ENCODE measurements around the gene MICALL2. TPM values are rescaled to one million over a fixed set of nuclear protein-coding genes. Genes with fewer than 3 reads are reported as not detected.

Gene MICALL2
- 1.9 and 2.2 TPM in 2 replicates for total RNA-seq

DNA sequence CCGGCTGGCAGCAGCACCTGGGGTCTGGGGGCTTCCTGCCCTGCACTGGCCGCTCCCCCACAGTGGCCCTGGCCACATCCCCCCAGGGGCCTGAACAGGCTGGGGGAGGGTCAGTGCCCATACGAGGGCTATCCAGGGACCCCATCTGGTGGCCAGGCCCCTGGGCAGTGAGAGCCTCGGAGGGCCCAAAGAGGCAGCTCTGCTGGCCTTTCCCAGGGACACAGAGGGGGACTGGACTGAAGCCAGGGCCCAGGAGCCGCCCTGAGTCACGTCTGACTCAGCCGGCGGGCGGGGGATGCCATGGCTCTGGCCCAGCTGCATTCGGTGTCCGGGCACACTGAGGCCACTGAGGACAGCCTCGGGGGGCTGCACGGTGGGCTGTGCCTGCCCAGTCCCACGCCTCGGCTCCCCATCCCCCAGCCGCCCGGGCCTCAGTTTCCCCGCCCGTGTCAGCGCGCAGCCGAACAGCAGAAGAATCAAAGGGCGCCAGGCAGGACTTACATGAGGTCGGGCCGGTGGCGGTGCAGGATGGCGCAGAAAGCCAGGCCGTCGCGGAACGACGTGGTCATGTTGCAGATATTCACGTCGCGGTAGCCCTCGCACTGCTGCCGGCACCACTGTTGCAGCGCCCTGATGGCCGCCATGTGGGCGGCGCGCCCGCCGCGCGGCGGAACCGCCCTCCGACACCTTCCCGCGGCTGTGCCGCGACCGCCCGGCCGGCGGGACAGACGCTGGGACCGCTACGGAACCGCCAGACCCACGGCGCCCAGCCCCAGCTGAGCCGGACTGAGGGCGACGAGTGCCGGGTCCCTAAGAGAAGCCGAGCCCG is at the start of gene MICALL2:
TSS of gene MICALL2 (minus strand) at position 788 of the 829 bp plus-strand sequence. CDS start at position 644, 144 bp downstream.
- H3K9me3 Mint-ChIP-seq = no peaks in the 10 kb centered on the region
- H3K36me3 Mint-ChIP-seq (ENCODE audit: low read depth) = no peaks in the 10 kb centered on the region
- H3K27ac Mint-ChIP-seq = no peak within 1 kb of the TSS

DNA sequence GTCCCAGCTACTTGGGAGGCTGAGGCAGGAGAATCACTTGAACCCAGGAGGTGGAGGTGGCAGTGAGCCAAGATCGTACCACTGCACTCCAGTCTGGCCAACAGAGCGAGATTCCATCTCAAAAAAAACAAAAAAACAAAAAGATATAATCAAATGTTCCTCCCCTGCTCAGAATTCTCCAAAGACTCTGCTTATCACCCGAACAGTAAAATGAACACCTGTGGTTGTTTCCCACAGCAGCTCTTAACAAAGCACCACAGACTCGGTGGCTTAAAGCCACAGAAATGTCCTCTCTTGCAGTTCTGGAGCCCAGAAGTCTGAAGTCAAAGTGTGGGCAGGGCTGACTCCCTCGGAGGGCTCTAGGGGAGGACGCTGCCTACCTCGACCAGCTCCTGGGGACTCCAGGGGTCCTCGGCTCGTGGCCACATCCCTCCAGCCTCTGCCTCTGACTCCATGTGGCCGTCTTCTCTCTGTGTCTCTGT is 49.0 kb upstream of the MICALL2 start:
- Mint-ChIP-seq H3K27me3 (ENCODE audit: insufficient read depth) (no peaks in the 10 kb centered on the region), H3K9me3 (no peaks in the 10 kb centered on the region), H3K4me1 (ENCODE audit: low read depth) (peaks cover 20% of the 10 kb centered on the region), H3K4me3 (peak overlapping the region; percentile 32), H3K36me3 (ENCODE audit: low read depth) (no peaks in the 10 kb centered on the region), H3K27ac (no peak overlapping the region)
- intact Hi-C loops (cut with micrococcal nuclease) = no loop called here
- no peak for DNase-seq (ENCODE audit: low spot score)

More for the DNA sequence above, at the start of gene MICALL2:
- intact Hi-C loops (cut with micrococcal nuclease) = loop anchor here (1.0 to 5.0 kb wide), 9 partner anchors 15 to 895 kb away; partner anchors contain the start of genes EIF3B, GET4 and INTS1
- DNase-seq (ENCODE audit: low spot score) = no peak
- H3K4me3 Mint-ChIP-seq = peak within 1 kb of the TSS; percentile 72
- H3K4me1 Mint-ChIP-seq (ENCODE audit: low read depth) = no peaks in the 10 kb centered on the region
- H3K27me3 Mint-ChIP-seq (ENCODE audit: insufficient read depth) = peaks cover 4% of the 10 kb centered on the region

DNA sequence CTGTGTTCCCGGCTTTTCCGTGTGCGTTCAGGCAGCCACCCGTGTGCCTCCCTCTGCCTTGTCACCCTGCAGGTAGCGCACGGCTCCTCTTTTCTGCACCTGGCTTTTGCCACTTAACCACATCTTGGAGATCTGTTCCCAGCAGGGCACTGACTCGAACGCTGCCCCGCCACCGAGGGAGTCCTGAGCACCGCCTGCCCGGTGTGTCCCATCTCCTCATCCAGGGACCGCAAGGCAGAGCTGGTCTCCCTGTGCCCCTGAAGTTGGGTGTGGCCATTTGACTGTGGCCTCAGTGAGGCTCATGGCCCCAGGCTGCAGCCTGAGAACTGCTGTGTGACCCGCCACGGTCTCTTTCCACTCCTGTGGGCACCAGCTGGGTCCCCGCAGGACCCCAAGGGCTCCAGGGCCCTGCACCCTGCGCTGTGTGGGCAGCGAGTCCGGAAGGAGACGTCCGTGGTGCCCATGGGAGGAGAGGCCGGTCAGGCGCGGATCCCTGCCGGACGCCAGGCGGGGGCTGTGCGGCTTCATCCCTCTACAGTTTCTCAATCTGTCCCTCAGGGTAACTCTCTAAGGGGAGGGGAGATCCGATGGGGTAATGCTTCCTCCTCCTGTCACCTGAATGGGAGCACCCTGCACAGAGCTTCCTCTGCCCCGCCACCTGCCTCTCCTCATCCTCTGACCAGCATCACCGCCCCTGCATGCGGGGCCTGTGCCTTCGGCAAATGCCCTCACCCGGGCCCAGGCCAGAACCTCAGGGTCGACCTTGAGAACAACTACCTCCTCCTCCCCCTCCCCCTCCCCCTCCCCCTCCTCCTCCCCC is 46.7 kb upstream of the MICALL2 start:
- intact Hi-C loops (cut with micrococcal nuclease) = loop anchor here (1.0 to 2.0 kb wide), 2 partner anchors 89 to 93 kb away; no protein-coding TSS in a partner anchor
- Mint-ChIP-seq H3K27me3 (ENCODE audit: insufficient read depth) (no peaks in the 10 kb centered on the region), H3K9me3 (no peaks in the 10 kb centered on the region), H3K36me3 (ENCODE audit: low read depth) (peaks cover 10% of the 10 kb centered on the region), H3K4me3 (peak overlapping the region; percentile 78), H3K4me1 (ENCODE audit: low read depth) (peaks cover 31% of the 10 kb centered on the region), H3K27ac (peak overlapping the region; percentile 68)
- DNase-seq (ENCODE audit: low spot score) = no peak

DNA sequence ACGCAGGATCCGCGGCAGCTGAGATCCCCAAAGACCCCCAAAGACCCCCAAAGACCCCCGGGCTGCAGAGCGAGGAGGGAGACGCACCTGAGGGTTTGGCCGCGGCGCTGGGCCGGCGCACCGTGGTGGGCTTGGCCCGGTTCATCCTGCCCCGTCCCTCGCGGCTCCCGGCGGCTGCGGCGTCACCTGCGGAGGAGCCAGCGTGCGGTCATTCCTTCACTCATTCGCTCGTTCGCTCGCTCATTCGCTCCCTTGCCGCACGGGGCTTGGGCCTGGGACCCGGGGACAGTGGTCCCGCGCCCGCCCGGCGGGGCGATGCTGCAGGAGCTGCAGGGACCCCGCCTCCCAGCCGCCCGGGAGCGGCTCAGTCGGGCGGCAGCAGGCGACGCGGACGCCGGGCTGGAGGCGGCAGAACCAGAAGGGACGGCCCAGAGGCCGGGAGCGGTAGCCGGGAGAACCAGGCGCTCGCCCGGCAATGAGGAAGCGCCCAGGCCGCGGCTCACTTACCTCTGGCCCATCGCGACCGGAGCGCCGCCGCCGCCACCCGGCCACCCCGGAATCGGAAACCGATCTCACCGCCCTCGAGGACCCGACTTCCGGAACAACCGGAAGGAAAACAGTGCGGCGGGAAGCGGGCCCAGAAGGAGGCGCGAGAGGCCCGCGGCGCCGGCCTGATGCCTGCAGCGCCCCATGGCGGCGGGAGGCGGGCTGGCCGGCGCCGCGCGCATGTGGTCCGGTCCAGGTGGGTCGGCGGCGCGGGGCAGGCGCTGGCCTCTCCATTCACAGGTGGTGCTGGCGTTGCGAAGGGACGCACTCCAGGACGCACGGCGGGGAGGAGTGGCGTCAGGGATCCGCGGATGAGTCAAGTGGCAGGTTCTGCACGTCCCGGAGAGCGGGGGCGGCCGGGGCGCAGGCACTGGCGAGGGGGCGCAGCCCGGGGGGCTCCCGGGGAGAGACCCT is 44.8 kb upstream of the MICALL2 start, which contains the start of gene INTS1:
TSS of gene INTS1 (minus strand) at position 574 of the 960 bp plus-strand sequence. CDS start at position 145, 429 bp downstream.
- peaks cover 19% of the 10 kb centered on the region for H3K36me3 Mint-ChIP-seq (ENCODE audit: low read depth)
- intact Hi-C loops (cut with micrococcal nuclease) = loop anchor here (1.0 to 2.0 kb wide), 5 partner anchors 26 to 91 kb away; partner anchors contain the start of genes MAFK, MICALL2 and PSMG3

DNA sequence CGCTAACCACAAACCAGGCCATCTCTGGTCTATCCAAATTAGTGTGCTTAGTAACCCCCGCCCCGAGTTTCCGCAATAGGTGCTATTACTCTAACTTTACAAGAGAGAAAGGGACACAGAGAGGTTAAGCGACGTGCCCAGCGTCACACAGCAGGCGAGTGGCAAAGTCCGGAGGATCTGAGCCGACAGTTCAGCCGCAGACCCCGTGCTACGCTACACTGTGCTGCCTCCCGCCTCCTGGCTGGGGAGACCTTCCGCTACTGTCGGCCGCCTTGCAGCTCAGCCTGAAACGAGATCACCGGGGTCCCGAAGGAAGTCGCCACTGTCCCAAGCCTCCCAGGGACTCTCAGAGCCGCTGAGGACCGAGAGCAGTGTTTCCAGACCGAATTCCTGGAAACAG is 44.1 kb upstream of the MICALL2 start:
- H3K9me3 Mint-ChIP-seq = no peaks in the 10 kb centered on the region
- peak overlapping the region; percentile 44 for H3K27ac Mint-ChIP-seq
- H3K4me1 Mint-ChIP-seq (ENCODE audit: low read depth) = peaks cover 28% of the 10 kb centered on the region
- intact Hi-C loops (cut with micrococcal nuclease) = no loop called here
- peak overlapping the region; percentile 89 for H3K4me3 Mint-ChIP-seq
- H3K27me3 Mint-ChIP-seq (ENCODE audit: insufficient read depth) = no peaks in the 10 kb centered on the region
- DNase-seq (ENCODE audit: low spot score) = no peak
- peaks cover 19% of the 10 kb centered on the region for H3K36me3 Mint-ChIP-seq (ENCODE audit: low read depth)

More for the DNA sequence above, 44.8 kb upstream of the MICALL2 start, which contains the start of gene INTS1:
- H3K4me3 Mint-ChIP-seq = peak within 1 kb of the TSS; percentile 89
- no peaks in the 10 kb centered on the region for H3K27me3 Mint-ChIP-seq (ENCODE audit: insufficient read depth)
- peak; percentile 90 for DNase-seq (ENCODE audit: low spot score)
- H3K4me1 Mint-ChIP-seq (ENCODE audit: low read depth) = peaks cover 31% of the 10 kb centered on the region
- H3K27ac Mint-ChIP-seq = peak within 1 kb of the TSS; percentile 85
- no peaks in the 10 kb centered on the region for H3K9me3 Mint-ChIP-seq

DNA sequence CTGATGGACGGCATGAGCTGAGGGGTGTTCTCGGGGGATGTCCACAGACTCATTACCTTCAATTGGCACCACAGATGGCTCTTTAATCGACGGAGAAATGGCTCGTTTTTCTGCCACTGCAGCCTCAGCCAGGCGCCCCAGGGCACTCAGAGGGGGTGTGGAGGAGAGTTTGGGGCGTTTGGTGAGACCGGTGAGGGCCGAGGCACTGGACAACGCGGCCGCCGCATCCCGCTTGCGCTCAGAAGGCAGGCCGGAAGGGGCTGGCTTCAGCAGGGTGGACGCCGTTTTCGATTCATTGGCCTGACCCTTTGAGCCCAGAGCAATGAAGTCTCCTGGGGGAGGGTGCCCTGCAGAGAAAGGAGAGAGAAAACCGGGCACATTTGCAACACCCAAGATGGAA is 43.6 kb upstream of the MICALL2 start:
- H3K4me3 Mint-ChIP-seq = peak overlapping the region; percentile 89
- H3K36me3 Mint-ChIP-seq (ENCODE audit: low read depth) = peaks cover 19% of the 10 kb centered on the region
- intact Hi-C loops (cut with micrococcal nuclease) = no loop called here
- H3K27ac Mint-ChIP-seq = peak overlapping the region; percentile 73
- H3K4me1 Mint-ChIP-seq (ENCODE audit: low read depth) = peaks cover 25% of the 10 kb centered on the region
- no peaks in the 10 kb centered on the region for H3K27me3 Mint-ChIP-seq (ENCODE audit: insufficient read depth)
- H3K9me3 Mint-ChIP-seq = no peaks in the 10 kb centered on the region
- no peak for DNase-seq (ENCODE audit: low spot score)

DNA sequence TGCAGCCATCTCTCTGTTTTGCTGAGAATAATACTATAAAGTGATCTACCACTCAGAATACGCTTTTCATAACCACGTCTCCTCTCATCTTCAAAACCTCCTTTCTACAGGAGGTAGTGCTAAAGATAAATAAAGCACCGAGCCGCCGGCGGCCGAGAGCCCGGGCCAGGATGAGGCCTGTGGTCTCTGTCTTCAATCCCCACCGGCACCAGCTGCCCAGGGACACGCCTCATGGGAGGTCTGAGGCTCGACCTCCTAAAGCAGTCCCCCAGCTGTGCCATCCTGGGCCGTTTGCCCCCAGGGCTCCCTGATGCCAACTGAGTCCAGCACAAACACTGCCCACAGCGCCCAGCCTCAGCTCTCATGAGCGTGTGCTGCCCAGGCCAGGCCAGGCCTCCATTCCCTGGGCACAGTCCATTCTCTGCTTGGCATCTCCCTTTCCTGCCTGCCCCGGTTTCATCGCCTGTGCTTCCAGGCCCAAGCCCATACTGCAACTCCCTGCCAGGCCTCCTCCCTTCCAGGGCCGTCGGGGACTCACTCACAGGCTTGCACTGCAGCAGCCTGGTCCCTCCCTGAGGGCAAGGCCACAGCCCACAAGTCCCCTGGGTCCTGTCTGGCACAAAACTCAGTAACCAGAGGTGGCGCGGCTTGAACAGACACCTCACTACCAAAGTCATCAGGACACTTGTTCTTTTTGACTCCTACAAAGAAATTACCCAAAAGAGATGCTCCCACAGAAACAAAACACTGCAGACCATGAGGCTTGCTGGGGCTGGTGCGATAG is 42.4 kb upstream of the MICALL2 start:
- Mint-ChIP-seq H3K27me3 (ENCODE audit: insufficient read depth) (no peaks in the 10 kb centered on the region), H3K4me1 (ENCODE audit: low read depth) (peaks cover 20% of the 10 kb centered on the region), H3K4me3 (peak overlapping the region; percentile 89), H3K36me3 (ENCODE audit: low read depth) (peaks cover 23% of the 10 kb centered on the region), H3K9me3 (no peaks in the 10 kb centered on the region), H3K27ac (no peak overlapping the region)
- no peak for DNase-seq (ENCODE audit: low spot score)
- intact Hi-C loops (cut with micrococcal nuclease) = no loop called here

DNA sequence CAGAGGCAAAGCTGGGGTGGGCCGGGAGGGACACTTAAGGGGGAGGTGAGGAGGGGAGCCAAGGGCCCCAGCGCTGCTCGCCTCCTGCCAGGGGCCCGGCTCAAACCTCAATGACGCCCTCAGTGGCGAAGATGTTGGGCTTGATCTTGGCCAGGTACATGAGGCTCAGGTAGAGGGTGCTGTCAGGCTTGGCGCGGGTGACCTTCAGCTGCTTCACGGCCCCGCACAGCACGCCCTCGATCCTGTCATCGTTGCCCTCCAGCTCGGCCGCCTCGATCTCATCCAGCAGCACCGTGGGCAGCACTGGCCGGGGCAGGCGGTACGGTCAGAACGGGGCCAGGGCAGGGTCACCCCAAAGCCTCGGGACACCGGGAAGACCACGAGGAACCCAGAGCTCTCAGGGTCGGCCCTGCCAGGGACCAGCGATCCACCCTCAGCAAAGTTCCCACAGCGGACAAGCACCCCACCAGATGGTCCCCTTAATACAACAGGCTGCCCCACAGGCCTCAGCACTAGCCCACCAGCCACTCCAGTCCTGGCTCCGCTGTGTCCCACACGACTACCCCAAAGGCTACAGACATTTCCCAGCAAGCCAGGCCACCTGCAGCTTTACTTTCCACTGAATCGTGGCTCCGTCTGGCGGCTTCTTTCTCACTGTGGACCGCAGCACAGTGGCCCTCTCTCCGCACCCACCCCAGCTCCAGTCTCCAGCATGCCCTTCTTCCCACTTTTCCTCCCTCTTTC is 41.0 kb upstream of the MICALL2 start:
- H3K36me3 Mint-ChIP-seq (ENCODE audit: low read depth) = peaks cover 23% of the 10 kb centered on the region
- intact Hi-C loops (cut with micrococcal nuclease) = no loop called here
- no peak overlapping the region for H3K27ac Mint-ChIP-seq
- H3K27me3 Mint-ChIP-seq (ENCODE audit: insufficient read depth) = no peaks in the 10 kb centered on the region
- no peak overlapping the region for H3K4me3 Mint-ChIP-seq
- no peak for DNase-seq (ENCODE audit: low spot score)
- peaks cover 18% of the 10 kb centered on the region for H3K4me1 Mint-ChIP-seq (ENCODE audit: low read depth)
- H3K9me3 Mint-ChIP-seq = no peaks in the 10 kb centered on the region

DNA sequence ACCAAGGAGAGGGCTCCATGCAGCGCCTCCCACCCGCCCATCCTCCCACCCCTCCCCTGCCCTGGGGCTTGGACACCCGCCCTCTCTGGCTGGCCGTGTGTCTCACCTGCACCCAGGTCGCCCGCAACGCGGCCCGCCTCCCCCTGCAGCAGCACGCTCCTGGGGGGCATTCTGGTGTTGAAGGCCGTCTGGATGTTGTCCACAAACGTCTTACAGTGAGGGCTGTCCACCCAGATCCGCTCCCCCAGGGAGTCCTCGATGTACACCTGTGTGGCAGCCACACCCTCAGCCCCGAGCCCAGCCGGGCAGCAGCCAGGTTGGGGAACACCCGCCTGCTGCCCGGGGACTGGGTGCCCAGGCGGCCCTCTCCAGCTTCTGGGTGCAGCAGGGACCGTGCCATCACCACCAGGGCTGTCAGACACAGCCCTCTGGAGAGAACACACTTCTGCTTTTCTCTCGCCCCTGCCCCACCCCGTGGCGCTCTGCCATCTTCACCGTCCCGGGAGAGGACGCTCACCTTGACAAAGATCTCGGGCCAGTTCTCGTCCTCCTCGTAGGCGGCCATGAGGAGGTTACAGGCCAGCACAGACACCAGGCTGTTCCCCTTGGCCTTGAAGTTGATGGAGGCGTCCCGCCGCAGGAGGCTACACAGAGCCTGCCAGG is 40.2 kb upstream of the MICALL2 start:
- no peak overlapping the region for H3K4me3 Mint-ChIP-seq
- H3K4me1 Mint-ChIP-seq (ENCODE audit: low read depth) = peaks cover 18% of the 10 kb centered on the region
- intact Hi-C loops (cut with micrococcal nuclease) = no loop called here
- DNase-seq (ENCODE audit: low spot score) = no peak
- H3K9me3 Mint-ChIP-seq = no peaks in the 10 kb centered on the region
- H3K36me3 Mint-ChIP-seq (ENCODE audit: low read depth) = peaks cover 23% of the 10 kb centered on the region
- H3K27ac Mint-ChIP-seq = no peak overlapping the region
- no peaks in the 10 kb centered on the region for H3K27me3 Mint-ChIP-seq (ENCODE audit: insufficient read depth)

DNA sequence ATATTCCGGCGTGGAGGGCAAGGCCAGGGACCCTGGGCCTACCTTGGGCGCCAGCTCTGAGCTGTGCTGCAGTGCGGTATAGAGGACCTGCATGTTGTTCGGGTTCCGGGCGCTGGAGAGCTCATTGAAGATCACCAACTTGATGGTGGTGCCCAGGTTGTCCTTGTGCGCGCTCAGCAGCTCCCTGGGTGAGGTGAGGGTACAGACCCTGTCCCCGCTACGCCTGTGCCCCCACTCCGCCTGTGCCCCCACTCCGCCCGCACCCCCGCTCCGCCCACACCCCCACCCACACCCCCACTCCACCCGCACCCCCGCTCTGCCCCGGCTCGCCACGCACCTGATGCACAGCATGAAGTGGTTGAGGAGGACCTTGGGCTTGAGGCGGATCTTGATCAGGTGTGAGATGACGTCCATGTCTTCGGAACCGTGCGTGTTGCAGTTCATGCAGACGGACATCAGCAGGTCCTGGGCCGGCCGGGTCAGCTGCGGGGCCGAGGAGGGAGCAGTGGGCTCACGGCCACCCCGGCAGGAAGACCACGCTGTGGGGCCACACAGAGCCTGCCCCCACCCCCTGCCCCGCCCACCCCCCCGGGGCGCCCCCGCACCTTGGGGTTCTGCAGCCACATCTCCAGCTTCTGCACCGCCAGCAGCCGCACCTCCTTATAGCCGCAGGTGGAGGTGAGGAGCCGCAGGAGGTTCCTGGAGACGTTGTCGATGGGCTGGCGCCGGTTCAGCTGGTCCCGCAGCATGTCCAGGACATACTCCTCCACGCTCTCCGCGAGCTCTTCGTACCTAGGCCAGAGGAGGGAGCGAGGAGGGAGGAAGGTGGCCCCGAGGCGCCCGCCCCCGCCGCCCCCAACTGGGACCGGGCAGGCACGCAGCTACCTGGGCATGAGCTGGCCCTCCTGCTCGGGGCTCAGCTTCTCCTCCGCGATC is 39.4 kb upstream of the MICALL2 start:
- Mint-ChIP-seq H3K27me3 (ENCODE audit: insufficient read depth) (no peaks in the 10 kb centered on the region), H3K4me3 (no peak overlapping the region), H3K9me3 (no peaks in the 10 kb centered on the region), H3K36me3 (ENCODE audit: low read depth) (peaks cover 23% of the 10 kb centered on the region), H3K27ac (no peak overlapping the region), H3K4me1 (ENCODE audit: low read depth) (peaks cover 18% of the 10 kb centered on the region)
- intact Hi-C loops (cut with micrococcal nuclease) = no loop called here
- DNase-seq (ENCODE audit: low spot score) = no peak
